GM19328 (cell line): Measurements from ENCODE around the gene TBC1D8.

ENCODE experiments used
- ATAC-seq: cut with Tn5 transposase; IDR thresholded peaks from one replicate; pipeline ENCODE4 v1.9.1; 2021; ENCODE audit warnings: mild to moderate bottlenecking, moderate library complexity; ENCODE audit not compliant: unreplicated experiment

The TBC1D8 gene

GRCh38 chr2:101004620-101005325 is 146.4 kb downstream of the TBC1D8 start:
- no peak for ATAC-seq

- no peak for ATAC-seq
Observed at GRCh38 chr2:101003278-101003775, 147.9 kb downstream of the TBC1D8 start.

- ATAC-seq = no peak
Observed at GRCh38 chr2:101002562-101003277, 148.5 kb downstream of the TBC1D8 start.

- peak; percentile 87 for ATAC-seq
Observed at GRCh38 chr2:101001691-101002561, 149.3 kb downstream of the TBC1D8 start, which contains the start of gene RPL31. RPL31 (plus strand) TSS chr2:101002289; CDS start chr2:101002702, 413 bp downstream.

- no peak for ATAC-seq
Observed at GRCh38 chr2:100999995-101000394, 151.2 kb downstream of the TBC1D8 start.

- no peak for ATAC-seq
Observed at GRCh38 chr2:100998235-100998573, 153.0 kb downstream of the TBC1D8 start.

GRCh38 chr2:100997509-100998234 is 153.5 kb downstream of the TBC1D8 start:
- no peak for ATAC-seq

- no peak for ATAC-seq
Observed at GRCh38 chr2:100995309-100996075, 155.7 kb downstream of the TBC1D8 start.

- ATAC-seq = no peak
Observed at GRCh38 chr2:100993294-100993693, 157.9 kb downstream of the TBC1D8 start.

GRCh38 chr2:100992262-100992661 is 158.9 kb downstream of the TBC1D8 start:
- ATAC-seq = no peak

GRCh38 chr2:100991404-100991773 is 159.8 kb downstream of the TBC1D8 start:
- no peak for ATAC-seq

- ATAC-seq = no peak
Observed at GRCh38 chr2:100990650-100991403, 160.4 kb downstream of the TBC1D8 start.

- no peak for ATAC-seq
Observed at GRCh38 chr2:100990166-100990565, 161.0 kb downstream of the TBC1D8 start.

GRCh38 chr2:100989666-100990065 is 161.5 kb downstream of the TBC1D8 start:
- no peak for ATAC-seq

GRCh38 chr2:100988630-100989417 is 162.4 kb downstream of the TBC1D8 start:
- no peak for ATAC-seq

GRCh38 chr2:100987974-100988373 is 163.2 kb downstream of the TBC1D8 start:
- no peak for ATAC-seq

GRCh38 chr2:100987536-100987935 is 163.6 kb downstream of the TBC1D8 start:
- no peak for ATAC-seq

GRCh38 chr2:100986157-100986556 is 165.0 kb downstream of the TBC1D8 start:
- no peak for ATAC-seq
